Measurements from ENCODE around the gene PELI2. TPM values are rescaled to one million over a fixed set of nuclear protein-coding genes. Genes with fewer than 3 reads are reported as not detected.

Gene PELI2
- total RNA-seq, 1 donor from 2014 or later: 36.7 TPM

DNA sequence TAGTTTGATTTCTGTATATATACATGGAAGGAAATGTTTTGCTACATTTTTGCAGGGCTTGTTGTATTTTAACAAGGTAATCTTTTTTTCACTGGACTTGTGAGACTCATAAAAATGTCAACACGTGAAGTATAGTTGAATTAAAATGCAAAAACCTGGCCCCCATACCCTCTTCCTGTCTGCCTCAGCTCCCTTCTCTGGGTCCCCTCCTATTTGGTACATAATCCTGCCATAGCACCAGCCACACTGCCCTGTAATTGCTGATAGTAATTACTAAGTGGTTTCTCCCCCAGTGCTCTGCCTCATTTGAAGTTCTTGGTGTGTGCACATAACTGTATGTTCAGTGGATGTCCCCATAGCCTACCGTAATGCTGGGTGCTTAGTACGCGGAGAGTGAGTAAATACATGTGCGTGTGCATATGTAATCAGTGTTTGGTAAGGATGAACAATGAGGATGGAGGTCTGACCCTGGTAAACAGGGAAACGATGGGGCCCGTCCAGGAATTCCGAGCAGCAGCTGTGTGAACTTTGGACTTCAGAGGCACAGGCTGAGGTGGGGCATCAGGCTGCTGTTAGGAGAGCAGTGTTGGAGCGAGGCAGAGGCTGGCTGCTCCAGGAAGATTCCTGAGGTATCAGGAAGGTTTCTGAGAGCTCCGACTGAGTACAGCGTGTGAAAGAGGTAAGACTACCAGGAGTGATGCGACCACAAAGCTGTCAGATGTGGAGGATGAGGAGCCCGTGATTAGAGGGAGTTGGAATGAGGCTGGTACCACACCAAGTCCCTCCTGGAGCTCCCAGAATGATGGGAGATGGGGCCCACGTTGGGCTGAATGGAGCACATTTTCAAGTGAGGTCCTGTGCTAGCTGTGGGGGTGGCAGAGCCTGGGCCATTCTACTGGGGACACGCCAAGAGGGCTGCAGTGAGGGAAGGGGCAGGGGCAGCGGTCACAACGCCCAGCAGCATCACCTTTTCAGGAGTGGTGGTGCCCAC is 106.8 kb downstream of the PELI2 start:
- DNase-seq (ENCODE audit: low spot score in 2 of 2) (no peak), FAIRE-seq (no peak)

DNA sequence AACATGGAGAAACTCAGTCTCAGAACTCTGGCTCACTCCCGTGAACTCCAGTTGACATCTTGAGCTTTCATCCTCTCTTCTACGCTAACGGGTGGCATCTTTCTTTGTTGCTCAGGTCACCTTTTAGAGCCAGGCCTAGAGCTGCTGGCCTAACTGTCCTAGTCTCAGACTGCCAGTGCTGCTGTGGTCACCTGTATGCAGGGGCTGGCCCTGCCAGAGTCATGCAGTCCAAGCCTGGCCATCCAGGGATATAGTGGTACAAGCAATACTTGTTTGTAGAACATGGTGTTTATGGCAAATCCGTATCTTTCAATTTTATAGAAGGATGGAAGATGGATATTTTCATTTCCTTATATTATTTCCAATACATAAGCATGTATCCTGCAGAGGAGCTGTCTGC is 117.2 kb downstream of the PELI2 start:
- no peak for FAIRE-seq
- no peak for DNase-seq (ENCODE audit: low spot score in 2 of 2)

DNA sequence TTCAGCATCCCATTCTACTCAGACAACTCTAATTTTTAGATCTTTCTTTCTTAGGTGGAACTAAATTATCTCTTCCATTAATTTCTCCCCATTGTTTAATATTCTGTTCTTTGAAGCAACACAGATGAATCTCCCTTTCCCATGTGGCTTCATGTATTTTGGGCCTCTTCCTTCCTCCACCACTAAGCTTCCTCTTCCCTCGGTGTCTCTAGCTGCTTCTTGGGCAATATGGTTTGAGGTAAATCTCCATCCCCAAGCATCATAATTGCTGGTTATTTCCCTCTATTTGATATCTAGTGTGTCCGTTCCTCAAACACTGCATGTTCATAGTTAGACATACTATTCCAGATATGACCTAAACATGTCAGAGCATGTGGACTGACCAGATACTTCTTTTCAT is 119.2 kb downstream of the PELI2 start:
- no peak for DNase-seq (ENCODE audit: low spot score in 2 of 2)
- no peak for FAIRE-seq

DNA sequence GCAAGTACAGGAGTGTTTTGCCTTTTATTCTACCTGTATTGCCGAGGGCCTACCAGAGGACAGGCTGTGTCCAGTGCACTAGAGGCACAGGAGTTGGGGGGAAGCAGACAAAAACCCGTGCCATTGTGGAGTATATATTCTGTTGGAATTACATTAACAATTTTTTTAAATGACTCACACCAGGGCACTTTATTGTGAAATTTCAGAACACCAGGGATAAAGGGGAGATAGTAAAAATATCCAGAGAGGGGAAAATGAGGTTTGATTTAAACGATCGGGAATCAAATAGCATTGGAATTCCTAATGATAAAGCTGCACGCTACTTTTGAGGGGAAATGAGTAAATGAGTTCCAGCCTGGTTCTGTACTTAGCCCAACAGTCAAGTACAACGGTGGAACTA is 123.2 kb downstream of the PELI2 start:
- DNase-seq (ENCODE audit: low spot score in 2 of 2) (no peak), FAIRE-seq (no peak)

DNA sequence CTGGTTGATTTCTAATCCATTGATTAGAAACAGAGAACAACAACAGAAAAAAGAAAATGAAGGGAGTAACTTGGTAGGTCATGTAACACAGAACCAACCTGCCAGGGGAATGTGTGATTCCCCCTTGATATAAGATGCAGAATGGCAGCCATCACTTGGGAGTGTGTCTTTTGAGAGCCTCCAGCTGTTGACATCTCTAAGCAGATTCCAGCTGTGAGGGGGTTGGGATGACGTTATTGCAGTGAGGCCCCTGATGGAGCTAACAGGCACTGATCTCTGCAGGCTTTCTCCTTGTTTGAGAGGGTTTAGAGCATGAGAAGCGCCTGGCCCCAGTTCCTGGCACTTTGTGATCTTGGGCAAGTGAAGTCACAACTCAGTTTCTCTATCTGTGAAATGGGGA is 124.9 kb downstream of the PELI2 start:
- DNase-seq (ENCODE audit: low spot score in 2 of 2) (no peak), FAIRE-seq (no peak)

DNA sequence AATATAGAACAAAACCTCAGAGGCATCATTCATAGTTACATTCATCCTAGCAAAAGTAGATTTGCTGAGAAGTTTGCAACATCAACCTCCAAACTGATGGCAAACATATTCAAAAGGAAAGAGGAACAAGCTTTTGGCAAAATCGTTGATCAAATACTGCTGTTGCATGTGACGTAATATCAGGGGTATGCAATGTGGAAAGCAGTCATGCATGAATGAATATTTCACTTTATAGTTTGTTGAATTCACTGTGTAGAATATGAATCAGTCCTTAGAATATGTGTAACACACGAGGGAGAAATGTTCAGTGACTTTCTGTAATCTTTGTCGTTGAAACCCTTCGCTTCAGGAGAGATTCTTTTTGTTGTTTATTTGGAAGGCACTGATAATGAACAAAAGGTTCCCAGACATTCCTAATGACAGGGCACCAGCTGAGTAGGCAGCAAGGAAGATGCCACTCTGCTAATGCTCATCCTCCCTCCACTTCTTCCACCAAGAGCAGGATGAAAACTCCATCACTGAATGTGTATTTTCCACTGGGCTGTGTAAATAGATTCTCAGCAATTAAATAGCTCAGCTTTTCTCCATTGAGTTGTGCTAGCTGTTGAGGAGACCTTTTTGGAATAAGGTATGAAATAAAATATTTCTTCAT is 126.1 kb downstream of the PELI2 start:
- no peak for FAIRE-seq

DNA sequence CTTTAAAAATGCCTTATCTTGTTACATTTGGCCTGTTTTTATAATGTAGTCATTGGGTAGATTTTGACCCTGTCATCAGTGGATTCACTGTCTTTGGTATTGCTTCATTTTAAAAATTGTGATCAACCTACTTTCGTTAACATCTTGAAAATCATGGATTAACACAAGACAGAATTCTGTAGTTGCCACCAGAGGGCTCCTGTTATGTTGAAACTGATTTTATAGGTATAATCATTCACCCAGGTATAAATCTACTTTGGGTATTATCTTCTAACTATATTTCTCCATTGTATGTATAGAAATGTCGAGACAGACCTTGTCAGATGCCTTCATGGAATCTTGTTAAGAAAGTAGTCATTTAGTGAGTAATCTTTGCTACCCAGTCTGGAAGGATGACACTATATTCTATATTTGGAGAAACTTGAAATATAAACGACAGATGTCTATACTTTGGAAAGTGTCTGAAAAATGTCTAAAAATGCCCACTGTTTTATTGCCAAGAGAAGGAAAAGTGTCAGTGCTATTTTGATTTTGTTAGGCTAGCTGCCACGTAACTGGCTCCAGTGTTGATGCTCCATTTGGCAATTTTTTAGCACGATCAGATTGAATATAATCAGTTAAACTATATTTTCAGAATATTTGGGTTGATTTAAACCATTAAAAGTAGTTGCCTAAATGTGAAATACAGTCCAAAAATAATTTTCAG is 129.4 kb downstream of the PELI2 start:
- no peak for DNase-seq (ENCODE audit: low spot score in 2 of 2)

More for the DNA sequence above, 126.1 kb downstream of the PELI2 start:
- no peak for DNase-seq (ENCODE audit: low spot score in 2 of 2)

DNA sequence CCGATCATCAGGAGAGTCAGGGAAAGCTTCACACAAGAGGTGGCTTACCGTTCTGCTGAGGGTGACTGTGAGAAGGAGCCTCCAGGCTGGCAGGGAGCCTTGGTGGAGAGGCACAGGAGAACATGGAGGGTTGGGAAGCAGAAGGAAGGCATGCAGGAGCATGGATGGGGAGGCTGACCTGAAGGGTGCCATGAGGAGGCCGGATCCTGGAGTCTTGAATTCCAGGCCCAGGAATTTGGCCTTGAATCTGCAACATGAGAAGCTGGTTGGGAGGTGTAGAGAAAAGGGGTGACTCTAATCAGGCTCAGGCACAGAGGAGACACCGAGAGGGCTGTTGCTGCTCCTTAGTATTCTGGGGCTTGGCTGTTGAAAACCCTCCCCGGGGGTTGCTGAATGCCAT is 130.2 kb downstream of the PELI2 start:
- FAIRE-seq: no peak

More for the DNA sequence above, 129.4 kb downstream of the PELI2 start:
- FAIRE-seq: no peak

DNA sequence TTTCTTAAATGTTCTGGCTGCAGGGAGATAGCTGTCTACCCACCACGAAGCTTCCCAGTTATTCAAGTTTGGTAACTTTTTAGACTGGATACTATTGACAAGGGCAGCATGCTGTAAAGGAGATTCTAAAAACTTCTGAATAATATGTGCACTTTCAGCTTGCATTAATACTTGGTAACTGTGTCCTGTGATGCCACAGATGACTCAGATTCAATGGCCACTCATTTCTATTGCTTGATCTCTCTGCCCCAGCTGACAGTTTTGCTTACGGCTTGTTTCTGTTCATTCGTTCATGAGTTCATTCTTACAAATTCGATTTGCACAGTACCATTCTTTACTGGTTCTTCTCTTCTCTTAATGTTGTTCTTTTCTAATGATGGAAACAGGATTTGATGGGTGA is 142.8 kb downstream of the PELI2 start:
- FAIRE-seq (no peak), DNase-seq (ENCODE audit: low spot score in 2 of 2) (no peak)

More for the DNA sequence above, 130.2 kb downstream of the PELI2 start:
- no peak for DNase-seq (ENCODE audit: low spot score in 2 of 2)

DNA sequence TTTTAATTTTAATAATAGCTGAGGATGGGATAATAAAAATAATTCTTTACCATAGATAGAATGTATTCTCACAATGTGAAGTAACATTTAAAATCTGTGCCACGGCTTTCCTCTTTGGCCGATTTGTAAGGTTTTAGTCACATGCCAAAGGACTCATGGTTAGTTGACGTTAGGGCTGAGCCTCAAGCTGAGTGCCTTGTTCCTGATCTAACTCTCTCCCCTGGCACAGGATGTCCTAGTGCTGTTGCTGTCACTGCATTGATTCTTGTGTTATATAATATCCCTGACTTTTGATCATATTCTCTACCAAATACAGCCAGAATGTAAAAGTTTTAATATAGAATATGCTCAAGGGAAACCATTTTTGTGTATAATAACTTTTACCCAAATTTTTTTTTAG is 144.3 kb downstream of the PELI2 start:
- no peak for FAIRE-seq
- DNase-seq (ENCODE audit: low spot score in 2 of 2): no peak

DNA sequence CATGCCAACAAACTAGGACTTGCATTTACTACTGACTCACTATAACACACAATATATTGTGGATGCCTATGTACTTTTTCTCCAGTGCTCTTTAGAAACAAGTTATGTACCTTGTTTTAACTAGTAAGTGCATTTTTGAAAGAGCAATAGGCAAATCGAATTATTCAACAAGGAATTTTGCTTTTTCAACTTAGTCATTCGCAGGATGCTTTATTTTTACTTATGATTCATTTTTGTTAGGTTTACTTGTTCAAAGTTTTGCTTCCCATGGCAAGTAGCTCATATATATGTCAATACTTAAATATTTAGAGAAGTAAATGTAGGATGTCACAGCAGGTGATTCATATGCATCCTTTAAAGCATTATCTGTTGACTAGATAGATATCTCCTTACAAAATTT is 149.8 kb downstream of the PELI2 start:
- FAIRE-seq (no peak), DNase-seq (ENCODE audit: low spot score in 2 of 2) (no peak)

DNA sequence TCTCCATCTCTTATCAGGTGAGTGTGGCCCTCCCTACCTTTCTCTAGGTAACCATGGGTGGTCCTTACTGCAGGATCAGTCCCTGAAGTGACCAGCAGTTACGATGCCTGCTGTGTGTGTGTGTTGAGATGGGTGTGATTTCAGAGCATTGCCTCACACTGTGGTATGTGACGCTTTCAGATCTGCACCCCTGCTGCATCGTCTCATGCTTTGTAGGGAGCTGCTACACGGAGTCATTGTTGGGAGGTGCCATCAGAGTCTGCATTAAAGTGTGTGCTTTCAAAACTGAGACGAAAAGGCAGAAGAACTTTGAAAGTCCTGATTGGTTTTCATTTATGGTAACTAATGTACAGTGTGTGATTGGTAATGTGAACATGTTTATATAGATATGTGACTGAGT is 150.5 kb downstream of the PELI2 start:
- FAIRE-seq (no peak), DNase-seq (ENCODE audit: low spot score in 2 of 2) (no peak)

DNA sequence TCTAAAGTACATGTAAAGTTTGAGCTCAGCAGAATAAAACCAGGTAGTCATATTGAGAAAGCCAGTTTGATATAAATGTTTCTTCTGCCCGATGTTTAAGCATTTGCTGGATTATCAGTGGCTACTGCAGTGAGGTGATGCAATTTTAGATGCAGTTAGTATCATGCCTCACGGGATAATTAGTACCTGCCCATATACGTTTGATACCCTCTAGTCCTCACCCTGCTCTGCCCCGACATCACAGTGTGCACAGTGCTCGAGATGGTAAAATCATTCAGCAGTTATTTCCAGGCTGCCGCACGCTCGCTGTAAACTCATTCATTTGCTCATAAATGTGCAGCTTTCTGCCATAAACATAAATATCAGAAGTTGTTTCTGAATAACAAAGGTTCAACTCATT is 152.7 kb downstream of the PELI2 start:
- no peak for FAIRE-seq
- DNase-seq (ENCODE audit: low spot score in 2 of 2): no peak

DNA sequence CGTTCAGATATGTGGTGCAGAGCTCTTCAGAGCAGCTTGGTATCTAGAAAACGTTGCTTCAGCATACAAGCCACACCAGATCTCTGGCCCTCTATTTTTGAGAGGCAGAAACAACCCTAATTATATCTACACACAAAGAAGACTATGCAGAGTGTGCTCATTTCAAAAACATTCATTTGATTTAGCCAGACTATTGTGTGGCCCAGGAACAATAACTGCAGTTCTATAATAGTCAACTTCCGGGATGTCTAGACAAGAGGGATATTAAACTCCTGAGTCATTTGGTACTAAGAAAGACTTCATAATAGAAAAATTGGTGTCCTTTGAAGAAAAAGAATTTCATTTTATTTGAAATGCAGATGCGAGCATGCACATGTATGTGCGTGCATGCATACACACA is 153.8 kb downstream of the PELI2 start:
- no peak for FAIRE-seq
- no peak for DNase-seq (ENCODE audit: low spot score in 2 of 2)

DNA sequence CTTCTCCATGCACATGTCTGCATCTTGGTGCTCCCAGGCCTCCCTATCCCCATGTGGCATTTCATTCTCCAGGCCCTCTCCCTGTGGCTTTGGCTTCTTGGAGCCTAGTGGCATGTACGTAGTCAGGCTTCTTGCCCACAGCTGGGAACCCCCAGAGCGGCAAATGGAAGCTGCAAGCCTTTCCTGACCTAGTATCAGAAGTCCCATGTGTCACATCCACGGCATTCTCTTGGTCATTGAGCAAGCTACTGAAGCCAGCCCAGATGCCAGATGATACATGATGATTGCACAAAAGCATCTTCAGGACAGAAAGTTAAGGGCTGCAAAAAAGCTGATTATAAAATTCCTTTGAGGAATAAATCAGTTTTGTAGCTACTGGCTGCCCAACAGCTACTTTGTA is 154.9 kb downstream of the PELI2 start:
- DNase-seq (ENCODE audit: low spot score in 2 of 2): no peak

DNA sequence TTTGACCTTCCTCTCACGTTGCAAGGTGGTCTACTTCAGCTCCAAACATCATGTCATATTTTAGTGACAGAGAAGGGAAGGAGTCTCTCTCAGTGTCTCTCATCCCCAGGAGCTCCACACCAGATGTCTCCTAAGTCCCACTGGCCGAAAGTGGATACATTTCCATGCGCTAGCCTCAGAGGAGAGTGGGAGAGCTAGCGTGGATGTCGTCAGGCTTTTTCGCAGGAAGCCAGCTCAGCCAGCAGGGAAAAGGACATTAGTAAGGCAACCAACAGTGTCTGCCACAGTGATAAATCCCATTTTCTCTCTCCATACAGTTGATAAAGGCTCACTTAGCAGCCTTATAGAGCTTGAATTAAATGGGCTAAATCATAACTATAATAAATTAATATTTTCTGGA is 155.7 kb downstream of the PELI2 start:
- no peak for DNase-seq (ENCODE audit: low spot score in 2 of 2)
- no peak for FAIRE-seq

More for the DNA sequence above, 154.9 kb downstream of the PELI2 start:
- no peak for FAIRE-seq

DNA sequence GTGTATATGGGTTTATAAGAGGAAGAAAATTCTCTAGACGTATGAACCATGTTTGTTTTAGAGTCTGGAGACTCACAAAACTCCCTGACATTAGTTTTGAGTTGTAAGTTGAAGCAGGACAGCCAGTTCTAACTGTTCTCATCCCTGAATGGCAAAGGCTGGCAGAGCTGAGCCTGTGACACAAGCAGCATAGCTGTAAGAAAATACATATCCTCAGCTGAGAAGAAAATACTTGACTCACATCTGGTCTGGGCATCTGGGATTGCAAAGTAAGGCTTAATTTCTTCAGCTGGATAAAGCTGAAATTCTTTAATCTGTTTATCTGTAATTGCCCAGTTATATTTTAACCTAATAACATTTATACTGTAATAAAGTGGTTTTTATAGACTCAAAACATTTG is 156.3 kb downstream of the PELI2 start:
- DNase-seq (ENCODE audit: low spot score in 2 of 2): no peak

DNA sequence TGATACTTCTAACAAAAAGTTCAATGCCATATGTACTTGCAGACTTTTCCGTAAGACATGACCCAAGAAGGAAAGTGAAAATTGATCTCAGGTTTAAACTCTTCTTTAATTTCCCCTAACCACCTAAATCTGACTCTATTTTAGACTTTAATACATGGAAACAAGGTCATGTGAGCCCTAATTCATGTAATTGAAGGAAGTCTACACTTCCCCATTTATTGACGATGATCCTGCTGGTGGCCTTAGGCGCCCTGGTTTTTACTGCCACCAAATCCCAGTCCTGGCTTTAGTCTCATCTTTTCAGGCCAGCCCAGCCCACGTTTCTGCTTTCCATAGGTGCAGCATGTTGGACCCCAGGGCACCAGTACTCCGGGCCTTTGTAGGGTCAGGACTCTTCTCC is 157.9 kb downstream of the PELI2 start:
- FAIRE-seq (no peak), DNase-seq (ENCODE audit: low spot score in 2 of 2) (no peak)

More for the DNA sequence above, 156.3 kb downstream of the PELI2 start:
- FAIRE-seq: no peak

DNA sequence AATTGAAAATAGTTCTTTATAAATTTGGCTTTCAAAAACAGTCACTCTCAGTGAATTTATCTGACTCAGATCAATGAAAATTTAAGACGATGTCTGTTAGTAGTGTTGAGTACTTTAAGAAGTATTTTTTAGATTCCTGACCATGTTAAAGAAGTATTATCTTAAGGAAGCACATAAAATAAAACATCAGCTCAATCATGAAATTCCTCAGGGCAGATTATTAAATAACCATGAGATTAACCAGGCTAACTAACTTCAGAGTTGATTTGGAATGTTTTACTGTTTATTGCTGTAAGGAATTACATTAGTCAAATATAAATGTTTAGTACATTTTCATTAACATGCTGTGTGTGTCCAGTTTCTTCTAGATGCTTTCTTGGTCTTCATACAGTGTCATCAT is 160.2 kb downstream of the PELI2 start:
- DNase-seq (ENCODE audit: low spot score in 2 of 2) (no peak), FAIRE-seq (no peak)

DNA sequence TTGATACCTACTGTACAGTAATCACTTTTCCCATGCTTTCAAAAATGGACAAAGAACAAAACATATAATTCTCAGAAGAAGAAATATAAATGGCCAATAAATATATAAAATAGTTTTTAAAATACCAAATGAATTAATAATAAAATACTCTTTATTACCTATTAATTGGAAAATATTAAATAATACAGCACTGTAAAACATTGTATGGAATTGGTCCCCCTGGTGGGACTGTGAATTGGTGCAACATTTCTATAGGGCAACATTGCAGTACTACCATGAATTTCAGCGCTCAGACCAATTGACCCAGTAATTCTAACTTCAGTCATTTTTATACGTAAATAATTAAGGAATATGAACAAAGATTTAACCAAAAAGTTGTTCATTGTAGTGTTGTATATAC is 162.6 kb downstream of the PELI2 start:
- peak; percentile 3 for FAIRE-seq
- no peak for DNase-seq (ENCODE audit: low spot score in 2 of 2)

DNA sequence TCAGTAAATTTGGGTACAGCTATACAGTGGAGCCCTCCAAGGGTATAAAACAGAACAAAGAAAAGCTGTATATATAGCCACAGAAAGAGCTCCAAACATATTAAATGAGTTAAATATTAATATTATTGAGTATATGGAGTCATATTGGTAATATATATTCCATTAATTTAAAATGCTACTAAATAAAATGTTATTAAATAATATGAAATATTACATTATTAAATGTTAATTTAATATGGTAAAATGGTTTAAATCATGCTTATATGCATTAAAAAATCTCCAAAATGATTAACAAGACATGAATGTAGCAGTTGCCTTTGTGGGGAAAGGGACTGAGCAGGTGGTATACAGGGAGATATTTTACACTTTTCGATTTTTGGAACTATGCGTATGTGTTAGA is 164.0 kb downstream of the PELI2 start:
- no peak for DNase-seq (ENCODE audit: low spot score in 2 of 2)
- peak; percentile 21 for FAIRE-seq

Measured in frontal cortex (tissue), 4 donors.